ENCODE measurements around the gene MAS1L.
"Not testable (repeated sequence)": the region's sequence is repeated elsewhere in the genome, so short reads cannot be mapped to it uniquely, and the experiment has no call there.

MAS1L gene

DNA sequence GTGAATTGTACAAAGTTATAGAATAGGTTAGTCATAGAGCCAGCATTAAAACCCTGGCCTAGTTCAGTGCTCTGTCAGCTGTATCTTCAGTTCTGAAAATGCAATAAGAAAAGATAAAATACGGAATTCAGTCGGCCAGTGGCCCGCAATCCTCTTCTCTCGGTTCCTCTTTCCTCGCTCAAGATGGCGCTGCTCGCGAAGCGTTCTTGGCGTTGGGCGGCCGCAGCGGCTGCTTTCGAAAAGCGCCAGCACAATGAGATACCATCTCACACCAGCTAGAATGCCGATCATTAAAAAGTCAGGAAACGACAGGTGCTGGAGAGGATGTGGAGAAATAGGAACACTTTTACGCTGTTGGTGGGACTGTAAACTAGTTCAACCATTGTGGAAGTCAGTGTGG lies 51.0 kb downstream of the MAS1L start:
- not testable (repeated sequence) for H3K4ac ChIP-seq (ENCODE audit: low read depth in 1 of 2, low read length in 2 of 2)

More for the DNA sequence above, 51.0 kb downstream of the MAS1L start:
- H3K9me3 ChIP-seq (ENCODE audit: control insufficient read depth, low read length); H2BK5ac ChIP-seq (ENCODE audit: low read depth, low read length, poor library complexity, severe bottlenecking); H3K4me3 ChIP-seq (ENCODE audit: insufficient read depth in 1 of 2, low read depth in 1 of 2, low read length in 2 of 2); H3K27ac ChIP-seq (ENCODE audit: low read length, poor library complexity, severe bottlenecking); H3K14ac ChIP-seq (ENCODE audit: low read length in 2 of 2); H4K91ac ChIP-seq (ENCODE audit: low read length); H4K8ac ChIP-seq (ENCODE audit: low read length); H2BK15ac ChIP-seq (ENCODE audit: low read depth, poor library complexity, severe bottlenecking); H2AK5ac ChIP-seq (ENCODE audit: low read length, severe bottlenecking); H3K79me1 ChIP-seq (replicated peaks; ENCODE audit: low read length, poor library complexity, severe bottlenecking); H2BK120ac ChIP-seq (ENCODE audit: low read depth, low read length); H3K18ac ChIP-seq (ENCODE audit: low read depth in 1 of 2, low read length in 2 of 2); H3K9ac ChIP-seq (ENCODE audit: low read length); H3K36me3 ChIP-seq (ENCODE audit: control insufficient read depth in 1 of 2, insufficient read depth in 2 of 2, low read depth in 1 of 2, low read length in 2 of 2); H2AFZ ChIP-seq (ENCODE audit: low read depth, low read length); H3K4me1 ChIP-seq (ENCODE audit: control insufficient read depth, insufficient read depth, low read depth, low read length); H3K27me3 ChIP-seq (ENCODE audit: control insufficient read depth in 1 of 2, insufficient read depth in 1 of 2, low read length in 2 of 2); H3K23ac ChIP-seq (ENCODE audit: low read length in 2 of 2); DNase-seq; H2BK12ac ChIP-seq (ENCODE audit: low read length in 2 of 2): not testable (repeated sequence)
- H3K4me2 ChIP-seq (ENCODE audit: low read length, poor library complexity, severe bottlenecking) = peak overlapping the region; percentile 22
- 31% methylated on average over 12 of the region's 18 CpGs for WGBS

All from mesenchymal stem cell (in vitro differentiated cells and primary cell).